ENCODE data around the gene DLX1.
"Not testable (repeated sequence)": the region's sequence is repeated elsewhere in the genome, so short reads cannot be mapped to it uniquely, and the experiment has no call there.

Gene DLX1

DNA sequence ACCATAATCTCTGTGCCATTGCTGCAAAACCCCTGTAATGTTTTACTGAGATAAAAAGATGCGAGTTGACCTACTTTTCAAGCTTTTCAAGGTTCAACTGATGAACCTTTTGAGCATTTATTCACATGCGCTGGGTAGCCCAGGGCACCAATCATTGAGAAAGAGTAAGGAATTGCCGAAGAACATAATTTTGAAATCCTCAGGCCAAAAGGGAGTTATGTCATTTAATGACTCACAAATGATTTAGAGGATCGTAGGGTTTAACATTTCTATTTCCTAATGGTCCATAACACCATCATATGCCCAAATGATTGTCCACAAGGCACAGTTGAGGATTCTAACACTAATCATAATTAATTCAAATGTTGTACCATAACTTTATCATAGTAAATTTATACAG lies 20.2 kb upstream of the DLX1 start:
- DNase-seq (ENCODE audit: low read depth): no peak
- H3K4me3 ChIP-seq (ENCODE audit: low read length): no peak overlapping the region
- TF ChIP-seq, protein P1, sequence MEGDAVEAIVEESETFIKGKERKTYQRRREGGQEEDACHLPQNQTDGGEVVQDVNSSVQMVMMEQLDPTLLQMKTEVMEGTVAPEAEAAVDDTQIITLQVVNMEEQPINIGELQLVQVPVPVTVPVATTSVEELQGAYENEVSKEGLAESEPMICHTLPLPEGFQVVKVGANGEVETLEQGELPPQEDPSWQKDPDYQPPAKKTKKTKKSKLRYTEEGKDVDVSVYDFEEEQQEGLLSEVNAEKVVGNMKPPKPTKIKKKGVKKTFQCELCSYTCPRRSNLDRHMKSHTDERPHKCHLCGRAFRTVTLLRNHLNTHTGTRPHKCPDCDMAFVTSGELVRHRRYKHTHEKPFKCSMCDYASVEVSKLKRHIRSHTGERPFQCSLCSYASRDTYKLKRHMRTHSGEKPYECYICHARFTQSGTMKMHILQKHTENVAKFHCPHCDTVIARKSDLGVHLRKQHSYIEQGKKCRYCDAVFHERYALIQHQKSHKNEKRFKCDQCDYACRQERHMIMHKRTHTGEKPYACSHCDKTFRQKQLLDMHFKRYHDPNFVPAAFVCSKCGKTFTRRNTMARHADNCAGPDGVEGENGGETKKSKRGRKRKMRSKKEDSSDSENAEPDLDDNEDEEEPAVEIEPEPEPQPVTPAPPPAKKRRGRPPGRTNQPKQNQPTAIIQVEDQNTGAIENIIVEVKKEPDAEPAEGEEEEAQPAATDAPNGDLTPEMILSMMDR (conservative IDR thresholded peaks at IDR 0.05; ENCODE audit: low read length): no peak

DNA sequence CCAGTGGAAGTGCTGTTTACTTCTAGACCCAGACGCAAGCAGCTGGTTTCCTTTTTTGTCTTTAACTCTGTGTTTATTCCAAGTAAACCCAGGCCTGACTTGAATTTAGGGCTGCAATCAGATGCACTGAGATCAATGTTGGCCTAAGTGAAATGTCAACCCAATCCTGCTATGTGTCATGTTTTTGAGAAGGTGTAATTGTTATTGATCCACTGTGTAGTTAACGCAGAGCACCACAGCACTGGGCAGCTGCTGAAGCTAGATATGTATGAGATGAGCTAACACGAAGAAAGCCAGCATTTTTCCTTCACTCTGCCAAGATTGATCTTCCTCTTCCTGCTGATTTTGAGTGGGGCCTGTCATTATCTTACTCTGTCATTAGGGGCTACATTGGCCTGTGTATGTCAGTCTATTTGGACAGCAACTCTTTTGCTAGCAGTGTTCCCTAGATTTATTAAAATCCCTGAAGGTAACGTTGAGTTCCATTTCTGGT lies 18.9 kb upstream of the DLX1 start:
- no peak overlapping the region for H3K4me3 ChIP-seq (ENCODE audit: low read length)
- TF ChIP-seq, protein P1 (conservative IDR thresholded peaks at IDR 0.05; ENCODE audit: low read length): no peak
- DNase-seq (ENCODE audit: low read depth): no peak

DNA sequence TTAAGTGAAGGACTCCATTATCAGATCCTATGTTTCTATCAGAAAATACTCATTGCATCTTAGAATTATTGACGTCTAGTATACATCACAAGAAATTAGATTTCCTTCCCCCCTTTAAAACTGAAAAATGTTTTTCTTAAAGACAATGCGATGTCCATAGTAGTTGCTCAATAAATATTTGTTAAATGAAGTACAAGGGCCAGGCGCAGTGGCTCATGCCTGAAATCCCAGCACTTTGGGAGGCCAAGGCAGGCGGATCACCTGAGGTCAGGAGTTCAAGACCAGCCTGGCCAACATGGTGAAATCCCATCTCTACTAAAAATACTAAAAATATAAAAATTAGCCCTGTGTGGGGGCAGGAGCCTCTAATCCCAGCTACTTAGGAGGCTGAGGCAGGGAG lies 17.4 kb upstream of the DLX1 start:
- not testable (repeated sequence) for DNase-seq (ENCODE audit: low read depth); H3K4me3 ChIP-seq (ENCODE audit: low read length)

DNA sequence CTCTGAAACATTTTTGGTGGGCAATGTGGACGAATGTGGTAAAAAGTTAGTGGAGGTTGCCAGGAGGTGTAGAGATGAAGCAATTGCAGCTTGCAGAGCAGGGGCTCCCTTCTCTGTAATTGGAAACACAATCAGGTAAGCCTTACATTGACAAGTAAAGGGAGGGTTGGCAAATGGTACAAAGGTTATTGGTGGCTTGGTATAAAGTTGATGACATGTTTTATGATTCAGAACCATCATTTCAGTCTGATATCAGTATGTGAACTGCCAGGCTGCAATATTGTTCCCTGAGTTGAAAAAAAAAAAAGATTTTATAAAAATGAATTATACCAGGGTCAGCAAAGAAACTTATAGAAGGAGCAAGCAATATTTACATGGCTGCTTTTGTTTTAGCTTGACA lies 14.4 kb upstream of the DLX1 start:
- H3K4me3 ChIP-seq (ENCODE audit: low read length): no peak overlapping the region
- TF ChIP-seq, protein P1 (conservative IDR thresholded peaks at IDR 0.05; ENCODE audit: low read length): no peak
- DNase-seq (ENCODE audit: low read depth): no peak

DNA sequence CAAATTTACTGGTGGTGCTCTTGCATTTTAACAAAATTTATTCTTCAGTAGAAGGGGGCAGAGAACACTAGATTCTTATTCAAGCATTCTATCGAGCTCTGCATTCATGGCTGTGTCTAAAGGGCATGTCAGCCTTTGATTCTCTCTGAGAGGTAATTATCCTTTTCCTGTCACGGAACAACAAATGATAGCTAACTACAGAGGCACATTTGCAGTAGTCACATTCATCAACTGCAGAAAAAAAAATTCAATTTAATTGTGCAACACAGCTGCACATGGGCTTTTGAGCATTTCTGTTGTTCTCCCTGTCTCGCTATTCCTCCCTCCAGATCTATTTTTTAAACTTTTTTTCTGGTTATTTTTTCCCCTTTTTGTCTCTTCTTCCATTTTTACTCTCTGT lies 13.0 kb upstream of the DLX1 start:
- no peak overlapping the region for H3K4me3 ChIP-seq (ENCODE audit: low read length)
- no peak for DNase-seq (ENCODE audit: low read depth)
- TF ChIP-seq, protein P1 (conservative IDR thresholded peaks at IDR 0.05; ENCODE audit: low read length): no peak

DNA sequence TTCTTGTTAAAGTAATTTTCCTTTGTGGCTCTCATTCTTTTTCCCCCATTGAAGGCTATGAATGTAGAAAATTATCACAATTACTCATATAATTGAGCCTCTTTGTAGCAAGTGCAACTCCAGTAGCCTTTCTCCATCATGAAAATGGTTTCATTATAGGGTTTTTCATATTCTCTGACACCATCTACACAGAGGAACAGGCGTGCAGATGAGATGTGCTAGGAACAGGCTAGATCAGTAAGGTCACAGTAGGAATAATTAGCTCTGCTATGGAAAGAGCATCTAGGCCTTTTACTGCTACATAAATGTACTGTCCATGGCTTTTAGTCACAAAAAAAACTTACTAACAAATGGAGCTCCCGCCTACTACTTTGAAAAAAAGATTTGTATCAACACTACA lies 12.6 kb upstream of the DLX1 start:
- DNase-seq (ENCODE audit: low read depth): no peak
- TF ChIP-seq, protein P1 (conservative IDR thresholded peaks at IDR 0.05; ENCODE audit: low read length): no peak
- no peak overlapping the region for H3K4me3 ChIP-seq (ENCODE audit: low read length)

DNA sequence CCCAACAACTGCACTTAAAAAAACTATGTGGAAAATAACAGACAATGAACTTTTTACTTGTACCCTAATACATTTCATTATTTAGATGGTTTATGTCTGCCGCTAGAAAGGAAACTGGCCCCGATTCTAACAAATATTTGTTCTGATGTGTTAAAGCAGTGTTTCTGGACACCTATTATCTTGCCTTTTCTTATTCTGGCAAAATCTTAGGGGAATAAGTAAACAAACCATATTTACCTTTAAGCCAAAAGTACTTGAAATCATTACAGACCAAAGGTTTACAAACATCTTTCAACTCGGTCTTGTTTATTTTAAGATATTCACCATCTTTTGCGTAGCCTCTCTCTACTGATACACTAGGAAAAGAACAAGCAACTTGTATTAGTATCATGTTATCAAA lies 11.8 kb upstream of the DLX1 start:
- TF ChIP-seq, protein P1 (conservative IDR thresholded peaks at IDR 0.05; ENCODE audit: low read length): no peak

DNA sequence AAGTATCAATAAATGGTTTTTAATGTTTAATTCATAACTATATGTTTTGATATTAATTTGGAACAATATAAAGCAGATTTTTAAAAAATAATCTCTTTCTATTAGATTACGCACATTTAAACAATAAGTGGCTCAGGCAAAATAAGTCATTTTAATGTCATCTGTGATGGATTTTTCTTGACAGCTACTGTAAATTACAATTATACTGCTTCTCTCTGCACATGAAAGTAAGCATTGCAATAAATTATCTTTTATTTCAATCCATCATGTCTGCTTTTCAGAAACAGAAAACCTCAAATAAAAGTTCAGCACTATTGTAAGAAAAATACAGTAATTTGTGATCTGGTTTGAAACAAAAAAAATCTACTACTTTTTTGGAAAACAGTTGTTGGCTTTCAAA lies 11.1 kb upstream of the DLX1 start:
- DNase-seq (ENCODE audit: low read depth): no peak
- TF ChIP-seq, protein P1 (conservative IDR thresholded peaks at IDR 0.05; ENCODE audit: low read length): no peak
- no peak overlapping the region for H3K4me3 ChIP-seq (ENCODE audit: low read length)

More for the DNA sequence above, 11.8 kb upstream of the DLX1 start:
- no peak overlapping the region for H3K4me3 ChIP-seq (ENCODE audit: low read length)
- DNase-seq (ENCODE audit: low read depth): no peak

Measured in AG10803 (cell line).